Endothelial cell (in vitro differentiated cells): ENCODE measurements around the gene ZSCAN2. TPM values are rescaled to one million over a fixed set of nuclear protein-coding genes. Genes with fewer than 3 reads are reported as not detected.
A peak's percentile ranks its signal among the peaks of the same experiment; 100 is the strongest.

Experiments used
- DNase-seq: peaks from one replicate; pipeline ENCODE4 v3.0.0; 2021; ENCODE audit warnings: low spot score
- H3K27ac Mint-ChIP-seq: one replicate; pipeline ENCODE4 v1.8.0; 2021; ENCODE audit warnings: mixed read lengths, inconsistent platforms; ENCODE audit not compliant: unreplicated experiment
- H3K27me3 Mint-ChIP-seq: one replicate; pipeline ENCODE4 v1.8.0; 2021; ENCODE audit warnings: mild to moderate bottlenecking, moderate library complexity, mixed read lengths, inconsistent platforms; ENCODE audit not compliant: unreplicated experiment
- H3K36me3 Mint-ChIP-seq: one replicate; pipeline ENCODE4 v1.8.0; 2021; ENCODE audit warnings: mild to moderate bottlenecking, low read depth, mixed read lengths, inconsistent platforms; ENCODE audit not compliant: unreplicated experiment
- H3K4me1 Mint-ChIP-seq: one replicate; pipeline ENCODE4 v1.8.0; 2021; ENCODE audit warnings: mild to moderate bottlenecking, mixed read lengths, inconsistent platforms; ENCODE audit not compliant: unreplicated experiment
- H3K4me3 Mint-ChIP-seq: one replicate; pipeline ENCODE4 v1.8.0; 2021; ENCODE audit warnings: mild to moderate bottlenecking, mixed read lengths, inconsistent platforms; ENCODE audit not compliant: unreplicated experiment
- H3K9me3 Mint-ChIP-seq: one replicate; pipeline ENCODE4 v1.8.0; 2021; ENCODE audit warnings: mixed read lengths, inconsistent platforms; ENCODE audit not compliant: unreplicated experiment
- total RNA-seq: library from RNA; stranded (reverse); fragmentation: NEBNext Ultra II Directional; extraction: Animal tissue kit (Norgen Biotek cat#: 25700); gene quantifications from one replicate; pipeline ENCODE4 v1.2.1, GENCODE V29; 2021; ENCODE audit not compliant: unreplicated experiment
- TF ChIP-seq, protein P1 (sequence below): fragments of 200-600 bp; sonication (generic); IDR thresholded peaks from one replicate; pipeline ENCODE4 v1.5.0; 2021; ENCODE audit warnings: antibody characterized with exemption; ENCODE audit not compliant: unreplicated experiment

Gene ZSCAN2
- total RNA-seq, 1 donor from 2014 or later: 22.0 TPM

GRCh38 chr15:84595660-84596059 is 5.1 kb upstream of the ZSCAN2 start:
- no peak overlapping the region for H3K4me3 Mint-ChIP-seq
- peaks cover 3% of the 10 kb centered on the region for H3K4me1 Mint-ChIP-seq

DNA sequence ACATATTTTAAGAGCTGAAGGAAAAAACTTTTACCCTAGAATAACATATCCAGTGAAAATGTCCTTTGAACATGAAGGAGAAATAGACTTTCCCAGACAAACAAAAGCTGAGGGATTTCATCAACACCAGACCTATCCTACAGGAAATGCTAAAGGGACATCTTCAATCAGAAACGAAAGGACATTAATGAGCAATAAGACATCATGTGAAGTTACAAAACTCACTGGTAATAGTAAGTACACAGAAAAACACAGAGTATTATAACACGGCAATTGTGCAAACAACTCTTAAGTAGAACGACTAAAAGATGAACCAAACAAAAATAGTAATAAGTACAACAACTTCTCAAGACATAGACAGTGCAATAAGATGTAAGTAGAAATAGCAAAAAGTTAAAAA is 3.5 kb upstream of the ZSCAN2 start:
- H3K27me3 Mint-ChIP-seq: peaks cover 11% of the 10 kb centered on the region
- no peaks in the 10 kb centered on the region for H3K9me3 Mint-ChIP-seq
- no peaks in the 10 kb centered on the region for H3K36me3 Mint-ChIP-seq
- peaks cover 7% of the 10 kb centered on the region for H3K4me1 Mint-ChIP-seq
- peak overlapping the region; percentile 19 for H3K4me3 Mint-ChIP-seq
- no peak overlapping the region for H3K27ac Mint-ChIP-seq
- no peak for DNase-seq
- TF ChIP-seq, protein P1, sequence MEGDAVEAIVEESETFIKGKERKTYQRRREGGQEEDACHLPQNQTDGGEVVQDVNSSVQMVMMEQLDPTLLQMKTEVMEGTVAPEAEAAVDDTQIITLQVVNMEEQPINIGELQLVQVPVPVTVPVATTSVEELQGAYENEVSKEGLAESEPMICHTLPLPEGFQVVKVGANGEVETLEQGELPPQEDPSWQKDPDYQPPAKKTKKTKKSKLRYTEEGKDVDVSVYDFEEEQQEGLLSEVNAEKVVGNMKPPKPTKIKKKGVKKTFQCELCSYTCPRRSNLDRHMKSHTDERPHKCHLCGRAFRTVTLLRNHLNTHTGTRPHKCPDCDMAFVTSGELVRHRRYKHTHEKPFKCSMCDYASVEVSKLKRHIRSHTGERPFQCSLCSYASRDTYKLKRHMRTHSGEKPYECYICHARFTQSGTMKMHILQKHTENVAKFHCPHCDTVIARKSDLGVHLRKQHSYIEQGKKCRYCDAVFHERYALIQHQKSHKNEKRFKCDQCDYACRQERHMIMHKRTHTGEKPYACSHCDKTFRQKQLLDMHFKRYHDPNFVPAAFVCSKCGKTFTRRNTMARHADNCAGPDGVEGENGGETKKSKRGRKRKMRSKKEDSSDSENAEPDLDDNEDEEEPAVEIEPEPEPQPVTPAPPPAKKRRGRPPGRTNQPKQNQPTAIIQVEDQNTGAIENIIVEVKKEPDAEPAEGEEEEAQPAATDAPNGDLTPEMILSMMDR: no peak

More at GRCh38 chr15:84595660-84596059, 5.1 kb upstream of the ZSCAN2 start:
- H3K9me3 Mint-ChIP-seq: no peaks in the 10 kb centered on the region
- H3K36me3 Mint-ChIP-seq: no peaks in the 10 kb centered on the region
- peaks cover 7% of the 10 kb centered on the region for H3K27me3 Mint-ChIP-seq
- TF ChIP-seq, protein P1: no peak
- no peak for DNase-seq
- no peak overlapping the region for H3K27ac Mint-ChIP-seq

DNA sequence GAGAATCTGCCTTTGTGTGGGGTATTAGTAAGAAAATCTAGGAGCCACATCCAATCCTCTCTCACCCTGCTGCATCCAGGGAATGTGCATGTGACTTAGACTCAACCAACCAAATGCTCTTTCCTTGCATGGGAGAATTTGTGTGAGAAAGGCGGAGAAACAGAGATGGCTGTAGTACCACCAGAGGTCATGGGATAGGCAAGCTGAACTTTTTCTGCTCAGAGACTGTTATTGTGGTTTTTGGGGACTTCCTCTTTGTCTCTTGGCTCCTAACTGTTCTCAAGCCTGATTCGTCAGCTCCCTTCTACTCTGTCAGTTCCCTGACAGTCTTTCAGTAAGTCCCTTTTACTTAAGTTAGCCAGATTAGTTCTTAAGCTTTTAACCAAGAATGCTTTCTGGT is 2.6 kb upstream of the ZSCAN2 start:
- TF ChIP-seq, protein P1: no peak
- Mint-ChIP-seq H3K27ac (no peak overlapping the region), H3K36me3 (peaks cover 4% of the 10 kb centered on the region), H3K4me1 (peaks cover 12% of the 10 kb centered on the region), H3K9me3 (no peaks in the 10 kb centered on the region), H3K4me3 (no peak overlapping the region), H3K27me3 (peaks cover 11% of the 10 kb centered on the region)
- DNase-seq: no peak

- Mint-ChIP-seq H3K36me3 (peaks cover 9% of the 10 kb centered on the region), H3K27ac (no peak overlapping the region), H3K4me1 (peaks cover 17% of the 10 kb centered on the region), H3K9me3 (no peaks in the 10 kb centered on the region), H3K4me3 (no peak overlapping the region), H3K27me3 (peaks cover 12% of the 10 kb centered on the region)
- peak; percentile 64 for DNase-seq
- TF ChIP-seq, protein P1: no peak
These were observed 1.8 kb upstream of the ZSCAN2 start for GRCh38 chr15:84598993-84599392.

- TF ChIP-seq, protein P1: no peak
- Mint-ChIP-seq H3K9me3 (no peaks in the 10 kb centered on the region), H3K27me3 (peaks cover 12% of the 10 kb centered on the region), H3K4me3 (peak overlapping the region; percentile 78), H3K36me3 (peaks cover 13% of the 10 kb centered on the region), H3K4me1 (peaks cover 20% of the 10 kb centered on the region), H3K27ac (peak overlapping the region; percentile 30)
- no peak for DNase-seq
These were observed 903 bp upstream of the ZSCAN2 start for GRCh38 chr15:84599906-84600305.
